ENCODE measurements around the gene TAF4B. TPM values are rescaled to one million over a fixed set of nuclear protein-coding genes. Genes with fewer than 3 reads are reported as not detected.

TAF4B gene
- polyA plus RNA-seq, 1 donor from 2014 or later = 0.38 TPM

GRCh38 chr18:26225915-26226228 is 373 bp upstream of the TAF4B start (continued):
- TF ChIP-seq EZH2 (IDR thresholded peaks at IDR 0.05; ENCODE audit: borderline replicate concordance, insufficient read depth, low read length, poor library complexity, severe bottlenecking) (no peak), RAD21 (conservative IDR thresholded peaks at IDR 0.05) (no peak)

GRCh38 chr18:26227051-26227670 is 916 bp downstream of the TAF4B start:
- Histone ChIP-seq H2AFZ (ENCODE audit: low read depth, low read length) (no peak overlapping the region), H3K36me3 (ENCODE audit: insufficient read depth, low read length) (no peaks in the 10 kb centered on the region), H3K4me2 (ENCODE audit: low read length) (peak overlapping the region; percentile 89), H3K79me2 (replicated peaks; ENCODE audit: insufficient read depth, low read length) (no peaks in the 10 kb centered on the region), H3K27ac (ENCODE audit: low read length) (no peak overlapping the region), H3K9me2 (ENCODE audit: insufficient read depth, low read length) (no peaks in the 10 kb centered on the region), H3K9me3 (ENCODE audit: low read length) (no peaks in the 10 kb centered on the region), H3F3A (ENCODE audit: insufficient read depth, low read length, poor library complexity, severe bottlenecking) (no peaks in the 10 kb centered on the region), H3K27me3 (ENCODE audit: insufficient read depth, low read depth, low read length) (peaks cover 14% of the 10 kb centered on the region), H3K9ac (ENCODE audit: low read length) (peak overlapping the region; percentile 50), H3K4me3 (ENCODE audit: low read length) (peak overlapping the region; percentile 98), H4K20me1 (ENCODE audit: insufficient read depth) (no peaks in the 10 kb centered on the region)
- TF ChIP-seq TAF1 (IDR thresholded peaks at IDR 0.05; ENCODE audit: low read depth) = no peak
- no peak for TF ChIP-seq MXI1 (conservative IDR thresholded peaks at IDR 0.05; ENCODE audit: poor library complexity, severe bottlenecking)
- no peak for TF ChIP-seq CTCF (IDR thresholded peaks at IDR 0.05; ENCODE audit: poor library complexity, severe bottlenecking)
- TF ChIP-seq RAD21 (conservative IDR thresholded peaks at IDR 0.05) = no peak
- TF ChIP-seq POLR2AphosphoS5 (IDR thresholded peaks at IDR 0.05) = no peak
- TF ChIP-seq SMC3 (conservative IDR thresholded peaks at IDR 0.05; ENCODE audit: poor library complexity) = no peak
- no peak for TF ChIP-seq EZH2 (IDR thresholded peaks at IDR 0.05; ENCODE audit: borderline replicate concordance, insufficient read depth, low read length, poor library complexity, severe bottlenecking)
- no peak for TF ChIP-seq EP300 (conservative IDR thresholded peaks at IDR 0.05; ENCODE audit: poor library complexity, severe bottlenecking)
- no peak for TF ChIP-seq REST (IDR thresholded peaks at IDR 0.05; ENCODE audit: borderline replicate concordance)

GRCh38 chr18:26228562-26229260 is 2.5 kb downstream of the TAF4B start:
- Histone ChIP-seq H3K9me3 (ENCODE audit: low read length) (no peaks in the 10 kb centered on the region), H4K20me1 (ENCODE audit: insufficient read depth) (no peaks in the 10 kb centered on the region), H3K79me2 (replicated peaks; ENCODE audit: insufficient read depth, low read length) (no peaks in the 10 kb centered on the region), H3K9me2 (ENCODE audit: insufficient read depth, low read length) (no peaks in the 10 kb centered on the region), H3K27ac (ENCODE audit: low read length) (no peak overlapping the region), H3K36me3 (ENCODE audit: insufficient read depth, low read length) (no peaks in the 10 kb centered on the region), H3K4me2 (ENCODE audit: low read length) (no peak overlapping the region), H3K9ac (ENCODE audit: low read length) (no peak overlapping the region), H3K27me3 (ENCODE audit: insufficient read depth, low read depth, low read length) (peaks cover 14% of the 10 kb centered on the region), H3K4me3 (ENCODE audit: low read length) (no peak overlapping the region), H2AFZ (ENCODE audit: low read depth, low read length) (no peak overlapping the region), H3F3A (ENCODE audit: insufficient read depth, low read length, poor library complexity, severe bottlenecking) (no peaks in the 10 kb centered on the region)
- TF ChIP-seq POLR2AphosphoS5 (IDR thresholded peaks at IDR 0.05) = no peak
- TF ChIP-seq TAF1 (IDR thresholded peaks at IDR 0.05; ENCODE audit: low read depth) = no peak
- no peak for TF ChIP-seq EP300 (conservative IDR thresholded peaks at IDR 0.05; ENCODE audit: poor library complexity, severe bottlenecking)
- TF ChIP-seq SMC3 (conservative IDR thresholded peaks at IDR 0.05; ENCODE audit: poor library complexity) = no peak
- no peak for TF ChIP-seq EZH2 (IDR thresholded peaks at IDR 0.05; ENCODE audit: borderline replicate concordance, insufficient read depth, low read length, poor library complexity, severe bottlenecking)
- no peak for TF ChIP-seq REST (IDR thresholded peaks at IDR 0.05; ENCODE audit: borderline replicate concordance)
- no peak for TF ChIP-seq RAD21 (conservative IDR thresholded peaks at IDR 0.05)
